ENCODE results near the gene KANK2. TPM values are rescaled to one million over a fixed set of nuclear protein-coding genes. Genes with fewer than 3 reads are reported as not detected.
A peak's percentile ranks its signal among the peaks of the same experiment; 100 is the strongest.
"Not testable (repeated sequence)": the region's sequence is repeated elsewhere in the genome, so short reads cannot be mapped to it uniquely, and the experiment has no call there.

Gene KANK2
- total and polyA plus RNA-seq, 7 experiments from 2014 or later: 0.32 to 2.9 (median 0.53) TPM; not detected in 2

DNA sequence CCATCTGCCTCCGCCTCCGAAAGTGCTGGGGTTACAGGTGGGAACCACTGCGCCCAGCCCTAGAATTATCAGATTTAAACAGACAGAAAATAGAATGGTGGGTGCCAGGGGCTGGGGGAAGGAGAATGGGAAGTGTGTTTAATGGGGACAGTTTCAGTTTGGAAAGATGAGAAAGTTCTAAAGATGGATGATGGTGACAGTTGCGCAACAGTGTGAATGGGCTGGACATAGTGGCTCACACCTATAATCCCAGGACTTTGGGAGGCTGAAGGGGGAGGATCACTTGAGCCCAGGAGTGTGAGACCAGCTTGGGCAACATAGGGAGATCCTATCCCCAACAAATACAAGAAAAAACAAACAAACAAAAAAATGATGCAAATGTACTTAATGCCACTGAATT lies 15.9 kb downstream of the KANK2 start:
- intact Hi-C loops (cut with micrococcal nuclease): no loop called here
- Mint-ChIP-seq H3K27ac (no peak overlapping the region), H3K27me3 (peaks cover 0 to 6% (median 0%) of the 10 kb centered on the region in 5 donors), H3K4me1 (peaks cover 0 to 7% (median 0%) of the 10 kb centered on the region in 7 donors), H3K36me3 (no peaks in the 10 kb centered on the region), H3K4me3 (no peak overlapping the region), H3K9me3 (peaks cover 0 to 3% (median 0%) of the 10 kb centered on the region in 11 donors)
- Histone ChIP-seq H3K27me3 (ENCODE audit: control insufficient read depth in 2 of 2, insufficient read depth in 2 of 2, low read length in 2 of 2) (no peaks in the 10 kb centered on the region), H3K4me3 (ENCODE audit: low read length) (no peak overlapping the region), H3K4me1 (ENCODE audit: control insufficient read depth in 2 of 2, insufficient read depth in 2 of 2, low read length in 2 of 2) (no peaks in the 10 kb centered on the region), H3K9me3 (ENCODE audit: control insufficient read depth in 2 of 3, low read length in 3 of 3) (no peaks in the 10 kb centered on the region), H3K36me3 (ENCODE audit: control insufficient read depth in 2 of 3, insufficient read depth in 3 of 3, low read length in 3 of 3) (no peaks in the 10 kb centered on the region), H3K27ac (ENCODE audit: low read depth, low read length) (no peak overlapping the region)
- ATAC-seq: no peak
- DNase-seq: no peak
- CTCF ChIA-PET: no interaction called here
- POLR2A ChIA-PET: no interaction called here

DNA sequence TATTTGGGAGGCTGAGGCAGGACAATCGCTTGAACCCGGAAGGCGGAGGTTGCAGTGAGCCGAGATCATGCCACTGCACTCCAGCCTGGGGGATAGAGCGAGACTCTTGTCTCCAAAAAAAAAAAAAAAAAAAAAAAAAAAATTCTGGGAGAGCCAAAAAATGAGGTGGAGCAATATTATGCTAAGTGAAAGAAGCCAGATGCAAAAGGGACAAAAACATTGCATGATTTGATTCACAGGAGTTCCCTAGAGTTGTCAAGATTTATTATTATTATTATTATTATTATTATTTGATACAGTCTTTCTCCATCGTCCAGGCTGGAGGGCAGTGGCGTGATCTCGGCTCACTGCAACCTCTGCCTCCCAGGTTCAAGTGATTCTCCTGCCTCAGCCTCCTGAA lies 16.4 kb downstream of the KANK2 start:
- CTCF ChIA-PET, DNase-seq: not testable (repeated sequence)

DNA sequence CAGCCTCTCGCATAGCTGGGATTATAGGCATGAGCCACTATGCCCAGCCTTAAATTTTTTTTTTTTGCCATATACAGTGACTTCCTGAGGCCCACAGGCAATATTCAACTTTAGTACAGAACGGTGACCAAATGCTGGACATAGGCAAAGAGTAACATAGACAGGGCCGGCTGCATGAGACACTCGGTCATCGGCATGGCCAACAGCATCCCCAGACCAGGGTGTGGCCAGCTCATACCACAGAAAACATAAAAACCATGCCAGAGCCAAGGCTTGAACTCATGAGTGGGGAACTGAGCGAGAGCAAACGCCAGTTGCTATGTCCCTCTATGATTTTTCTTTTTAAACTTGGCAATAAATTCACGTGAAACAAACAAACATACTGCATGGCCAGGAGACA lies 17.0 kb downstream of the KANK2 start:
- H3K27me3 Mint-ChIP-seq: peaks cover 0 to 6% (median 0%) of the 10 kb centered on the region in 5 donors
- H3K27ac Mint-ChIP-seq: no peak overlapping the region
- H3K36me3 Mint-ChIP-seq: no peaks in the 10 kb centered on the region
- no peaks in the 10 kb centered on the region for H3K36me3 ChIP-seq (ENCODE audit: control insufficient read depth in 2 of 3, insufficient read depth in 3 of 3, low read length in 3 of 3)
- H3K27me3 ChIP-seq (ENCODE audit: control insufficient read depth in 2 of 2, insufficient read depth in 2 of 2, low read length in 2 of 2): no peaks in the 10 kb centered on the region
- CTCF ChIA-PET: no interaction called here
- H3K4me1 Mint-ChIP-seq: peaks cover 0 to 7% (median 0%) of the 10 kb centered on the region in 7 donors
- intact Hi-C loops (cut with micrococcal nuclease): no loop called here
- POLR2A ChIA-PET: no interaction called here
- DNase-seq: no peak
- peaks cover 0 to 3% (median 0%) of the 10 kb centered on the region in 11 donors for H3K9me3 Mint-ChIP-seq
- ATAC-seq: no peak
- H3K27ac ChIP-seq (ENCODE audit: low read depth, low read length): no peak overlapping the region
- no peak overlapping the region for H3K4me3 ChIP-seq (ENCODE audit: low read length)
- no peaks in the 10 kb centered on the region for H3K4me1 ChIP-seq (ENCODE audit: control insufficient read depth in 2 of 2, insufficient read depth in 2 of 2, low read length in 2 of 2)
- H3K9me3 ChIP-seq (ENCODE audit: control insufficient read depth in 2 of 3, low read length in 3 of 3): no peaks in the 10 kb centered on the region
- H3K4me3 Mint-ChIP-seq: no peak overlapping the region

More for the DNA sequence above, 16.4 kb downstream of the KANK2 start:
- H3K27me3 Mint-ChIP-seq; H3K4me1 ChIP-seq (ENCODE audit: control insufficient read depth in 2 of 2, insufficient read depth in 2 of 2, low read length in 2 of 2); H3K4me3 ChIP-seq (ENCODE audit: low read length); H3K9me3 ChIP-seq (ENCODE audit: control insufficient read depth in 2 of 3, low read length in 3 of 3); H3K9me3 Mint-ChIP-seq; H3K27ac Mint-ChIP-seq; H3K4me1 Mint-ChIP-seq; intact Hi-C loops (cut with micrococcal nuclease); H3K4me3 Mint-ChIP-seq; H3K36me3 Mint-ChIP-seq; H3K36me3 ChIP-seq (ENCODE audit: control insufficient read depth in 2 of 3, insufficient read depth in 3 of 3, low read length in 3 of 3); ATAC-seq; H3K27ac ChIP-seq (ENCODE audit: low read depth, low read length); H3K27me3 ChIP-seq (ENCODE audit: control insufficient read depth in 2 of 2, insufficient read depth in 2 of 2, low read length in 2 of 2); POLR2A ChIA-PET: not testable (repeated sequence)

DNA sequence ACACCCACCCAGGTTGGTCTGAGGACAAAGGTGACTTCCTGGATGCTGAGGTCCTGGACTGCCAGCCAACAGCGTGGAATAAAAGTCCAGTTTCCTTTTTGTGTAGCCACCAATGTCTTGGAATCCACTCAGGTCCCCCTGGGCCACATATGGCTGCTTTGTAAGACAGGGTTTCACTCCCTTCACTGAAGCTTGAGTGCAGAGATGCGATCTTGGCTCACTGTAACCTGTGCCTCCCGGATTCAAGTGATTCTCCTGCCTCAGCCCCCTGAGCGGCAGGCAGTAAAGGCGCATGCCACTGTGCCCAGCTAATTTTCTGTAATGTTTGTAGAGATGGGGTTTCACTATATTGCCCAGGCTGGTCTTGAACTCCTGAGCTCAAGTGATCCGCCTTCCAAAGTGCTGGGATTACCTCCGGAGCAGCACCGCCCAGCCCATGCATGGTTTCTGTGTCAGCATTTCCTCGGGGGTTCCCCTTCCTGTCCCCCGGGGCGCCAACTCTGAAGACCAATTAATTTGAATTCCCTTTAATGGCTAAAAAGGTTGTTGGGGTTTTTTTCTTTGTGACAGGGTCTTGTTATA lies 17.5 kb downstream of the KANK2 start:
- Mint-ChIP-seq H3K27me3 (peaks cover 0 to 6% (median 0%) of the 10 kb centered on the region in 5 donors), H3K36me3 (no peaks in the 10 kb centered on the region), H3K9me3 (peaks cover 0 to 3% (median 0%) of the 10 kb centered on the region in 11 donors), H3K27ac (no peak overlapping the region), H3K4me1 (peaks cover 0 to 7% (median 0%) of the 10 kb centered on the region in 7 donors), H3K4me3 (no peak overlapping the region)
- POLR2A ChIA-PET: no interaction called here
- Histone ChIP-seq H3K27me3 (ENCODE audit: control insufficient read depth in 2 of 2, insufficient read depth in 2 of 2, low read length in 2 of 2) (no peaks in the 10 kb centered on the region), H3K4me1 (ENCODE audit: control insufficient read depth in 2 of 2, insufficient read depth in 2 of 2, low read length in 2 of 2) (no peaks in the 10 kb centered on the region), H3K27ac (ENCODE audit: low read depth, low read length) (no peak overlapping the region), H3K36me3 (ENCODE audit: control insufficient read depth in 2 of 3, insufficient read depth in 3 of 3, low read length in 3 of 3) (no peaks in the 10 kb centered on the region), H3K9me3 (ENCODE audit: control insufficient read depth in 2 of 3, low read length in 3 of 3) (no peaks in the 10 kb centered on the region), H3K4me3 (ENCODE audit: low read length) (no peak overlapping the region)
- intact Hi-C loops (cut with micrococcal nuclease): no loop called here
- no peak for ATAC-seq
- no peak for DNase-seq
- CTCF ChIA-PET: no interaction called here

DNA sequence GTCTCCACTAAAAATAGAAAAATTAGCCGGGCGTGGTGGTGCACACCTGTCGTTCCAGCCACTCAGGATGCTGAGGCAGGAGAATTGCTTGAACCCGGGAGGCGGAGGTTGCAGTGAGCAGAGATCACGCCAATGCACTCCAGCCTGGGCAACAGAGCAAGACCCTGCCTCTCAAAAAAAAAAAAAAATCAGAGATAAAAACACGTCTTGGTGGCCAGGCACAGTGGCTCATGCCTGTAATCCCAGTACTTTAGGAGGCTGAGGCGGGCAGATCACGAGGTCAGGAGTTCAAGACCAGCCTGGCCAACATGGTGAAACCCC lies 18.2 kb downstream of the KANK2 start:
- H3K4me1 ChIP-seq (ENCODE audit: control insufficient read depth in 2 of 2, insufficient read depth in 2 of 2, low read length in 2 of 2); H3K4me1 Mint-ChIP-seq; H3K27ac Mint-ChIP-seq; ATAC-seq; H3K36me3 ChIP-seq (ENCODE audit: control insufficient read depth in 2 of 3, insufficient read depth in 3 of 3, low read length in 3 of 3); CTCF ChIA-PET; H3K36me3 Mint-ChIP-seq; H3K27me3 Mint-ChIP-seq; H3K27ac ChIP-seq (ENCODE audit: low read depth, low read length); intact Hi-C loops (cut with micrococcal nuclease); H3K9me3 Mint-ChIP-seq; H3K9me3 ChIP-seq (ENCODE audit: control insufficient read depth in 2 of 3, low read length in 3 of 3); H3K4me3 ChIP-seq (ENCODE audit: low read length); POLR2A ChIA-PET; DNase-seq; H3K27me3 ChIP-seq (ENCODE audit: control insufficient read depth in 2 of 2, insufficient read depth in 2 of 2, low read length in 2 of 2); H3K4me3 Mint-ChIP-seq: not testable (repeated sequence)

DNA sequence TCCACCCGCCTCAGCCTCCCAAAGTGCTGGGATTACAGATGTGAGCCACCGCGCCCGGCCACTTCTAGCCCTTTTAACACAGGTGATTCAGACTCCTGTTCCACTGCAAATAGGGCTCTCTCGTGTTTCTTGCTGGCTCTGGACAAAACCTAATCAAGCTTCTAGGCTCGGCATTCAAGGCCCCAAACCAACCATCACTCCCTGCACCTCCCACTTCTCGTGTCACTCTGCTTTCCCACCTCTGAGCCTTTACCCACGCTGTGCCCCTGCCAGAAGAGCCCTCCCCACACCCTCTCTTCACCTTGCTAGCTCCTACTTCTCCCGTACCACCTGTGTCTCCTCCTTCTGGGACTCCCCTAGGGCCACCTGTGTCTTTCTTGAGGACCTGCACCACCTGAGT lies 19.8 kb downstream of the KANK2 start:
- ChIA-PET CTCF (no interaction called here), POLR2A (no interaction called here)
- Mint-ChIP-seq H3K27me3 (peaks cover 0 to 4% (median 0%) of the 10 kb centered on the region in 5 donors), H3K9me3 (peaks cover 0 to 1% (median 0%) of the 10 kb centered on the region in 11 donors), H3K4me1 (peaks cover 0 to 7% (median 0%) of the 10 kb centered on the region in 7 donors), H3K4me3 (no peak overlapping the region), H3K36me3 (no peaks in the 10 kb centered on the region), H3K27ac (peak overlapping the region in 1 of 9 donors; percentile 70)
- DNase-seq: no peak
- Histone ChIP-seq H3K36me3 (ENCODE audit: control insufficient read depth in 2 of 3, insufficient read depth in 3 of 3, low read length in 3 of 3) (no peaks in the 10 kb centered on the region), H3K9me3 (ENCODE audit: control insufficient read depth in 2 of 3, low read length in 3 of 3) (no peaks in the 10 kb centered on the region), H3K4me1 (ENCODE audit: control insufficient read depth in 2 of 2, insufficient read depth in 2 of 2, low read length in 2 of 2) (no peaks in the 10 kb centered on the region), H3K4me3 (ENCODE audit: low read length) (no peak overlapping the region), H3K27me3 (ENCODE audit: control insufficient read depth in 2 of 2, insufficient read depth in 2 of 2, low read length in 2 of 2) (no peaks in the 10 kb centered on the region), H3K27ac (ENCODE audit: low read depth, low read length) (no peak overlapping the region)
- intact Hi-C loops (cut with micrococcal nuclease): no loop called here
- no peak for ATAC-seq

DNA sequence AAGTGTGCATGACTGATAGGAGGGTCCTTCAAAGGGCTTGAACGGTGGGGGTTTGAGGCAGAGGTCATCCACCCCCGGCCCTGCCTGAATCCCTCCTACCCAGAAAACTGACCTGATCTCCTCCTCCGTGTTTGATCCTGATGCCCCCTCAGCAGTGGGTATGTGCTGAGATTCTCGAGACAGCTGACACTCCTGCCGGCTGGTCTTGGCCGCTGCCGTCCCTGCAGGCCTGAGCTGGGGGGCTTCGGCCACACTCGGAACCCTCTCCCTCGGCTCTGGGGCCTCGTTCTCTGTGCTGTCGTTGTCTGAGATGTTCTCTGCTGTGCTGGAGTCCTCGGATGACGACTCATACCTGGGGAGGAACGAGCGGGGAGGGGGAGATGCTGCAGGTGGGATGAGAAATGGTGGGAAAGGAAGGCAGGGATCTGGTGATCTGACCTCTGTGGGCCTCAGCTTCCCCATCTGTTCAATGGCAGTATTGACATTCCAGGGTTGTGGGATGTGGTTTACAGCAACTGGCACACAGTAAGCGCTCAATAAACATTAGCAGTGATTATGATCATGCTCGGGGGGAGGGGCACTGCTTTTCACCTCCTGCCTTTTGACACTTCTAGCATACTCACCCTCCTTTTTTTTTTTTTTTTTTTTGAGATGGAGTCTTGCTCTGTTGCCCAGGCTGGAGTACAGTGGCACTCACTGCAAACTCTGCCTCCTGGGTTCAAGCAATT lies 20.7 kb downstream of the KANK2 start:
- POLR2A ChIA-PET: no interaction called here
- H3K4me1 Mint-ChIP-seq: peaks cover 0 to 7% (median 0%) of the 10 kb centered on the region in 7 donors
- intact Hi-C loops (cut with micrococcal nuclease): no loop called here

More for the DNA sequence above, 20.7 kb downstream of the KANK2 start:
- ATAC-seq: no peak
- peaks cover 0 to 1% (median 0%) of the 10 kb centered on the region in 11 donors for H3K9me3 Mint-ChIP-seq
- Histone ChIP-seq H3K4me3 (ENCODE audit: low read length) (no peak overlapping the region), H3K4me1 (ENCODE audit: control insufficient read depth in 2 of 2, insufficient read depth in 2 of 2, low read length in 2 of 2) (no peaks in the 10 kb centered on the region), H3K27me3 (ENCODE audit: control insufficient read depth in 2 of 2, insufficient read depth in 2 of 2, low read length in 2 of 2) (no peaks in the 10 kb centered on the region), H3K27ac (ENCODE audit: low read depth, low read length) (no peak overlapping the region), H3K36me3 (ENCODE audit: control insufficient read depth in 2 of 3, insufficient read depth in 3 of 3, low read length in 3 of 3) (no peaks in the 10 kb centered on the region), H3K9me3 (ENCODE audit: control insufficient read depth in 2 of 3, low read length in 3 of 3) (no peaks in the 10 kb centered on the region)
- peaks cover 0 to 4% (median 0%) of the 10 kb centered on the region in 5 donors for H3K27me3 Mint-ChIP-seq
- CTCF ChIA-PET: no interaction called here
- no peak for DNase-seq
- H3K27ac Mint-ChIP-seq: no peak overlapping the region
- H3K36me3 Mint-ChIP-seq: no peaks in the 10 kb centered on the region
- no peak overlapping the region for H3K4me3 Mint-ChIP-seq
